ENCODE results near the gene NRTN. TPM values are rescaled to one million over a fixed set of nuclear protein-coding genes. Genes with fewer than 3 reads are reported as not detected.
A peak's percentile ranks its signal among the peaks of the same experiment; 100 is the strongest.

The NRTN gene
- total RNA-seq, 1 experiment from 2014 or later, result 0.80 TPM

DNA sequence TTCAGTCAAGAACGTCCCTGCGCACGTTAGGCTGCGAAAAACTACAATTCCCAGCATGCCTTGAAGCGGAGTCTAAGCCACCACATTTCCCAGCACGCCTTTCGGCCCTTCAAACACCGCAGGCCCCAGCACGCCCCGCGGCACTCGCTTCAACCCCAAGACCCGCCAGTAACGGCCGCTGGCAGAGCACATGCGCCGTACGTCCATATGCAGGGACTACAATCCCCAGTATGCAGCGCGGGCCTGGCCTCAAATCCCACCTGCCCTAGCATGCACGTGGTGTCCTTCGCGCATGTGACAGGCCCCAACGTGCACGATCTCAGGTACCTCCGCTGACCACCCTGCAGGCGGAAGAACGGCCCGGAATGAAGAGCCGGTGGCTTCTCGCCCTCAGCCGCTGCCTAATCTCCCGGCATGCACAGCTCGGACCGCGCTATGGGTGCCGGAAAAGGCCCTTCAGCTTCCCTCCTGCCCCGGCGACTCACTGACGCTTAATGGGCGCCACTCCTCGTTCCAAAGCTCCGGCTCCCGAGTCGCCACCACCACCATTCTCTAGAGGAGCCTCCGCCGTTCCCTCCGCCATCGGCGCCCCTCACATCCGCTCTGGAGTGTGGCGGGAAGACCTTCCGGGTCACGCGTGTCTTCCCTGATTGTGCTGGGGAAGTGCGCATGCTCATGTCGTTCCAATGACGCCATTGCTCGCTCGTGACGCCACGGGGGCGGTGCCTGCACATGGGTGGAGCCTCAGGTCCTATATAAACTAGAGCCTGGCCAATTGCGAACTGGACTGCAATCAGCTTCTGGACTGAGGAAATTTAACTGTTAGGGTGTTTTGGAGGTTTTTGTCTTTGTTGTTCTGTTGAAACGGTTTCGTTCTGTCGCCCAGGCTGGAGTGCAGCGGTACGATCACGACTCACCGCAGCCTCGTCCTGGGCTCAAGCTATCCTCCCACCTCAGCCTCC, 14.0 kb upstream of the NRTN start, which contains the start of gene DUS3L:
Gene DUS3L, minus strand, starts transcription at position 605 of the 962 bp plus-strand sequence. Its CDS starts 22 bp downstream, at position 583.
- H3K4me1 ChIP-seq (ENCODE audit: control insufficient read depth, insufficient read depth, low read length), result no peaks in the 10 kb centered on the region
- H3K4me3 ChIP-seq (ENCODE audit: low read depth in 2 of 2, low read length in 2 of 2), result peak within 1 kb of the TSS; percentile 68 to 76
- no peaks in the 10 kb centered on the region for H3K27me3 ChIP-seq (ENCODE audit: control insufficient read depth, insufficient read depth, low read length)
- peak within 1 kb of the TSS; percentile 90 for H3K27ac ChIP-seq (ENCODE audit: low read length)
- TSS peak; percentile 95 for BruUV-seq (replicated peaks)
- POLR2A ChIA-PET, result no interaction called here
- DNase-seq (ENCODE audit: low read depth, low spot score) (peak; percentile 87), ATAC-seq (peak; percentile 96)
- no peaks in the 10 kb centered on the region for H3K9me3 ChIP-seq (ENCODE audit: control insufficient read depth, insufficient read depth, low read depth, low read length)
- intact Hi-C loops (cut with micrococcal nuclease; ENCODE audit: unreplicated experiment), result loop anchor here (10.0 kb wide), 1 partner anchor 96 kb away; the partner anchor contains the start of gene RPL36
- H3K36me3 ChIP-seq (ENCODE audit: control insufficient read depth, insufficient read depth, low read length), result 0 out of 2 replicates have a peak, but pooled peaks cover 6% of the 10 kb centered on the region
- CTCF ChIA-PET, result no interaction called here
- TF ChIP-seq TCF7L2 (IDR thresholded peaks at IDR 0.05; ENCODE audit: low read depth, low read length) (peak; percentile 91), SIN3A (IDR thresholded peaks at IDR 0.05; ENCODE audit: borderline replicate concordance, insufficient read depth, low read depth, low read length) (no peak), POLR2AphosphoS5 (IDR thresholded peaks at IDR 0.05; ENCODE audit: low read depth, low read length) (peak; percentile 61; the same call in 1 of the 2 replicates)
- TF ChIP-seq, protein P1, sequence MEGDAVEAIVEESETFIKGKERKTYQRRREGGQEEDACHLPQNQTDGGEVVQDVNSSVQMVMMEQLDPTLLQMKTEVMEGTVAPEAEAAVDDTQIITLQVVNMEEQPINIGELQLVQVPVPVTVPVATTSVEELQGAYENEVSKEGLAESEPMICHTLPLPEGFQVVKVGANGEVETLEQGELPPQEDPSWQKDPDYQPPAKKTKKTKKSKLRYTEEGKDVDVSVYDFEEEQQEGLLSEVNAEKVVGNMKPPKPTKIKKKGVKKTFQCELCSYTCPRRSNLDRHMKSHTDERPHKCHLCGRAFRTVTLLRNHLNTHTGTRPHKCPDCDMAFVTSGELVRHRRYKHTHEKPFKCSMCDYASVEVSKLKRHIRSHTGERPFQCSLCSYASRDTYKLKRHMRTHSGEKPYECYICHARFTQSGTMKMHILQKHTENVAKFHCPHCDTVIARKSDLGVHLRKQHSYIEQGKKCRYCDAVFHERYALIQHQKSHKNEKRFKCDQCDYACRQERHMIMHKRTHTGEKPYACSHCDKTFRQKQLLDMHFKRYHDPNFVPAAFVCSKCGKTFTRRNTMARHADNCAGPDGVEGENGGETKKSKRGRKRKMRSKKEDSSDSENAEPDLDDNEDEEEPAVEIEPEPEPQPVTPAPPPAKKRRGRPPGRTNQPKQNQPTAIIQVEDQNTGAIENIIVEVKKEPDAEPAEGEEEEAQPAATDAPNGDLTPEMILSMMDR (IDR thresholded peaks at IDR 0.05), result no peak
- in situ Hi-C loops (cut with HindIII; ENCODE audit: low pct_unique_long_range_greater_than_20kb, low sequenced_read_pairs), result no loop called here

- intact Hi-C loops (cut with micrococcal nuclease; ENCODE audit: unreplicated experiment), result loop anchor here (10.0 kb wide), 1 partner anchor 97 kb away; the partner anchor contains the start of gene RPL36
- ChIA-PET POLR2A (no interaction called here), CTCF (interaction anchor here (0.7 kb wide), 1 partner anchor 230 kb away, joined by 7 read pairs; no protein-coding TSS in a partner anchor)
- no peaks in the 10 kb centered on the region for H3K9me3 ChIP-seq (ENCODE audit: control insufficient read depth, insufficient read depth, low read depth, low read length)
- TF ChIP-seq SIN3A (IDR thresholded peaks at IDR 0.05; ENCODE audit: borderline replicate concordance, insufficient read depth, low read depth, low read length), result no peak
- TF ChIP-seq TCF7L2 (IDR thresholded peaks at IDR 0.05; ENCODE audit: low read depth, low read length), result no peak
- TF ChIP-seq, protein P1 (IDR thresholded peaks at IDR 0.05), result no peak
- no peak for TF ChIP-seq POLR2AphosphoS5 (IDR thresholded peaks at IDR 0.05; ENCODE audit: low read depth, low read length)
- no peak for TF ChIP-seq REST (IDR thresholded peaks at IDR 0.05; ENCODE audit: insufficient read depth in 1 of 2, low read depth in 2 of 2, low read length in 1 of 2)
- H3K4me3 ChIP-seq (ENCODE audit: low read depth in 2 of 2, low read length in 2 of 2), result no peak overlapping the region
- ATAC-seq (no peak), DNase-seq (ENCODE audit: low read depth, low spot score) (no peak)
- no peaks in the 10 kb centered on the region for H3K4me1 ChIP-seq (ENCODE audit: control insufficient read depth, insufficient read depth, low read length)
- 0 out of 2 replicates have a peak, but pooled peaks cover 4% of the 10 kb centered on the region for H3K36me3 ChIP-seq (ENCODE audit: control insufficient read depth, insufficient read depth, low read length)
- in situ Hi-C loops (cut with HindIII; ENCODE audit: low pct_unique_long_range_greater_than_20kb, low sequenced_read_pairs), result no loop called here
- BruUV-seq (replicated peaks), result no TSS peak
- H3K27me3 ChIP-seq (ENCODE audit: control insufficient read depth, insufficient read depth, low read length), result no peaks in the 10 kb centered on the region
- H3K27ac ChIP-seq (ENCODE audit: low read length), result no peak overlapping the region
These were observed 12.6 kb upstream of the NRTN start for GRCh38 chr19:5792224-5792623.
